IMR-90 (cell line): ENCODE results near the gene C14orf39. TPM values are rescaled to one million over a fixed set of nuclear protein-coding genes. Genes with fewer than 3 reads are reported as not detected.
"Not testable (repeated sequence)": the region's sequence is repeated elsewhere in the genome, so short reads cannot be mapped to it uniquely, and the experiment has no call there.

Experiments used
- ATAC-seq: fragments of 200-7000 bp; cut with Tn5 transposase; 2 replicates; pipeline ENCODE4 v1.9.1; 2020; ENCODE audit warnings: low read depth, mild to moderate bottlenecking, moderate library complexity
- BruUV-seq: library from RNA; stranded (reverse); fragments of 400-500 nt; replicated peaks from 2 replicates; lab custom pipeline; 2021; lab: Mats Ljungman, UMichigan
- CTCF ChIA-PET: fragments of 300-600 bp; formaldehyde crosslinking; extraction: SDS; loops from one replicate; lab custom pipeline; 2021; ENCODE audit warnings: antibody characterized with exemption; lab: Yijun Ruan, JAX
- POLR2A ChIA-PET: fragments of 300-600 bp; sonication (Branson Sonifier 250); formaldehyde crosslinking; loops from one replicate; lab custom pipeline; 2022; ENCODE audit warnings: antibody characterized with exemption; ENCODE audit not compliant: unreplicated experiment; lab: Charles Lee
- DNase-seq: peaks from one replicate; pipeline ENCODE4 v3.0.0; 2013
- H2AFZ ChIP-seq: replicated peaks from 2 replicates; pipeline ENCODE3; 2013; ENCODE audit warnings: low read length, mild to moderate bottlenecking; ENCODE audit not compliant: poor library complexity
- H2AK5ac ChIP-seq: 2 replicates; pipeline ENCODE4 v1.6.1; 2013; ENCODE audit warnings: low read depth, low read length, inconsistent platforms
- H2AK9ac ChIP-seq: replicated peaks from 2 replicates; pipeline ENCODE3; 2013; ENCODE audit warnings: mild to moderate bottlenecking, low read depth, low read length, moderate library complexity; ENCODE audit not compliant: poor library complexity
- H2BK120ac ChIP-seq: 2 replicates; pipeline ENCODE4 v1.6.1; 2013; ENCODE audit warnings: low read depth, low read length, inconsistent platforms
- H2BK15ac ChIP-seq: 3 replicates; pipeline ENCODE4 v1.6.1; 2013; ENCODE audit warnings: low read depth, low read length, inconsistent platforms
- H2BK20ac ChIP-seq: 2 replicates; pipeline ENCODE4 v1.6.1; 2013; ENCODE audit warnings: low read depth, mild to moderate bottlenecking, inconsistent platforms, low read length, moderate library complexity
- H2BK5ac ChIP-seq: 2 replicates; pipeline ENCODE4 v1.6.1; 2013; ENCODE audit warnings: mild to moderate bottlenecking, low read depth, low read length, inconsistent platforms; ENCODE audit not compliant: poor library complexity, severe bottlenecking
- H3K14ac ChIP-seq: replicated peaks from 2 replicates; pipeline ENCODE4 v1.6.1; 2013; ENCODE audit warnings: low read depth, low read length, inconsistent platforms
- H3K18ac ChIP-seq: 2 replicates; pipeline ENCODE4 v1.6.1; 2013; ENCODE audit warnings: low read depth, low read length, control low read depth
- H3K23ac ChIP-seq: 2 replicates; pipeline ENCODE4 v1.6.1; 2013; ENCODE audit warnings: low read depth, low read length, inconsistent platforms
- H3K27ac ChIP-seq: 2 replicates; pipeline ENCODE4 v1.5.1; 2013; ENCODE audit warnings: mild to moderate bottlenecking, control low read depth, low read length; ENCODE audit not compliant: insufficient read depth
- H3K27me3 ChIP-seq: 2 replicates; pipeline ENCODE4 v1.6.1; 2013; ENCODE audit warnings: low read length; ENCODE audit not compliant: control insufficient read depth, insufficient read depth
- H3K36me3 ChIP-seq: 2 replicates; pipeline ENCODE4 v1.6.1; 2013; ENCODE audit warnings: low read length, mixed read lengths; ENCODE audit not compliant: control insufficient read depth, insufficient read depth
- H3K4ac ChIP-seq: 2 replicates; pipeline ENCODE4 v1.6.1; 2013; ENCODE audit warnings: low read depth, low read length, inconsistent platforms
- H3K4me1 ChIP-seq: 2 replicates; pipeline ENCODE4 v1.6.1; 2013; ENCODE audit warnings: low read length, mixed read lengths; ENCODE audit not compliant: control insufficient read depth, insufficient read depth
- H3K4me2 ChIP-seq: 2 replicates; pipeline ENCODE4 v1.6.1; 2013; ENCODE audit warnings: low read depth, mild to moderate bottlenecking, control low read depth, low read length, moderate library complexity
- H3K4me3 ChIP-seq: 2 replicates; pipeline ENCODE4 v1.5.1; 2013; ENCODE audit warnings: low read depth, mild to moderate bottlenecking, control low read depth, low read length, moderate library complexity; ENCODE audit not compliant: insufficient read depth
- H3K56ac ChIP-seq: 2 replicates; pipeline ENCODE4 v1.6.1; 2013; ENCODE audit warnings: low read length, inconsistent platforms; ENCODE audit not compliant: insufficient read depth; ENCODE audit errors: extremely low read depth
- H3K79me1 ChIP-seq, 2 experiments: 2 replicates each; pipeline ENCODE4 v1.6.1; 2013; ENCODE audit warnings: low read length in 2 of 2, inconsistent platforms in 1 of 2, low read depth in 1 of 2
- H3K9ac ChIP-seq: 2 replicates; pipeline ENCODE4 v1.6.1; 2013; ENCODE audit warnings: low read depth, low read length, control low read depth
- H3K9me1 ChIP-seq: 2 replicates; pipeline ENCODE4 v1.6.1; 2013; ENCODE audit warnings: low read length, inconsistent platforms; ENCODE audit not compliant: insufficient read depth
- H3K9me3 ChIP-seq: 2 replicates; pipeline ENCODE4 v1.6.1; 2013; ENCODE audit warnings: low read length; ENCODE audit not compliant: control insufficient read depth, insufficient read depth
- H4K20me1 ChIP-seq: 2 replicates; pipeline ENCODE4 v1.6.1; 2013; ENCODE audit warnings: low read length, inconsistent platforms; ENCODE audit not compliant: insufficient read depth
- H4K5ac ChIP-seq: 2 replicates; pipeline ENCODE4 v1.6.1; 2013; ENCODE audit warnings: mild to moderate bottlenecking, low read depth, low read length, control low read depth
- H4K8ac ChIP-seq, 2 experiments: 2 replicates each; pipeline ENCODE4 v1.6.1; 2013; ENCODE audit warnings: low read depth in 2 of 2, low read length in 2 of 2, control low read depth in 1 of 2, inconsistent platforms in 1 of 2
- H4K91ac ChIP-seq: 2 replicates; pipeline ENCODE4 v1.6.1; 2013; ENCODE audit warnings: low read depth, low read length, inconsistent platforms; ENCODE audit not compliant: insufficient read depth
- BHLHE40 ChIP-seq: fragments of 150-350 bp; IDR thresholded peaks from 2 replicates; pipeline ENCODE4 v1.6.1; 2016; ENCODE audit warnings: mild to moderate bottlenecking, low read depth, low read length
- CHD1 ChIP-seq: IDR thresholded peaks from 2 replicates; pipeline ENCODE4 v1.6.1; 2012; ENCODE audit warnings: low read depth, low read length, improper control_type of control experiment
- FOS ChIP-seq: fragments of 150-350 bp; IDR thresholded peaks from 2 replicates; pipeline ENCODE4 v1.6.1; 2016; ENCODE audit warnings: low read depth, low read length
- MAFK ChIP-seq: IDR thresholded peaks from 2 replicates; pipeline ENCODE4 v1.6.1; 2012; ENCODE audit warnings: low read depth, low read length, improper control_type of control experiment
- MXI1 ChIP-seq: IDR thresholded peaks from 2 replicates; pipeline ENCODE4 v1.6.1; 2012; ENCODE audit warnings: low read depth, mild to moderate bottlenecking, low read length, moderate library complexity, borderline replicate concordance
- POLR2A ChIP-seq: IDR thresholded peaks from 2 replicates; pipeline ENCODE4 v1.6.1; 2012; ENCODE audit warnings: mild to moderate bottlenecking, low read depth, low read length
- RAD21 ChIP-seq: IDR thresholded peaks from 2 replicates; pipeline ENCODE4 v1.6.1; 2012; ENCODE audit warnings: low read length, improper control_type of control experiment
- RCOR1 ChIP-seq: IDR thresholded peaks from 2 replicates; pipeline ENCODE4 v1.6.1; 2012; ENCODE audit warnings: mild to moderate bottlenecking, low read length, improper control_type of control experiment; ENCODE audit not compliant: insufficient replicate concordance
- USF2 ChIP-seq: fragments of 150-350 bp; IDR thresholded peaks from 2 replicates; pipeline ENCODE4 v1.6.1; 2017; ENCODE audit warnings: mild to moderate bottlenecking, antibody characterized with exemption, low read length, low read depth
- WGBS, 2 experiments: methylation state at CpG; one replicate each; pipeline versions ENCODE4 v1.1.5 to v1.1.7; 2013; ENCODE audit warnings: missing lambda C conversion rate in 2 of 2; ENCODE audit not compliant: insufficient read length in 1 of 2; ENCODE audit errors: extremely low coverage in 2 of 2; 5-methylcytosine and 5-hydroxymethylcytosine counted together
- dilution Hi-C: fragments of 300-500 bp; cut with HindIII; formaldehyde crosslinking; loops from one replicate; pipeline ENCODE4 v1.14.3; 2018; ENCODE audit warnings: low sequenced_read_pairs; ENCODE audit not compliant: unreplicated experiment
- in situ Hi-C: fragments of 300-500 bp; cut with MboI; formaldehyde crosslinking; loops from 3 replicates; pipeline ENCODE4 v1.14.3; 2019; ENCODE audit warnings: low sequenced_read_pairs, inconsistent platforms, mixed read lengths
- intact Hi-C: fragments of 100-400 bp; cut with micrococcal nuclease; formaldehyde crosslinking; loops from 2 replicates; pipeline ENCODE4 v1.10.0; 2022
- polyA plus RNA-seq, 3 experiments: library from polyadenylated mRNA; depleted of rRNA; stranded (reverse); fragments of >200 nt; gene quantifications; 2 replicates each; pipeline ENCODE4 v1.2.3, GENCODE V29; 2012; ENCODE audit warnings: low replicate concordance in 1 of 3
- total RNA-seq: library from RNA; depleted of rRNA; stranded (reverse); fragments of >200 nt; gene quantifications from 2 replicates; pipeline ENCODE4 v1.2.3, GENCODE V29; 2012
- TF ChIP-seq, protein P1 (sequence below): fragments of 150-350 bp; IDR thresholded peaks from 2 replicates; pipeline ENCODE4 v1.6.1; 2016; ENCODE audit warnings: low read depth, mild to moderate bottlenecking, low read length, moderate library complexity, borderline replicate concordance

C14orf39 gene
- total and polyA plus RNA-seq, 2 of the 4 experiments (the other 2 are of a cell fraction): 0.36 to 0.38 TPM

GRCh38 chr14:60482743-60483142, 3.1 kb downstream of the C14orf39 start:
- Histone ChIP-seq H4K20me1 (no peaks in the 10 kb centered on the region), H3K4ac (no peak overlapping the region), H4K8ac (no peak overlapping the region), H3K27ac (no peak overlapping the region), H2AFZ (no peak overlapping the region), H2BK5ac (no peak overlapping the region), H4K91ac (no peak overlapping the region), H3K4me3 (no peak overlapping the region), H2BK20ac (no peak overlapping the region), H3K9me3 (no peaks in the 10 kb centered on the region), H2AK5ac (no peak overlapping the region), H2BK120ac (no peak overlapping the region), H3K27me3 (peaks cover 9% of the 10 kb centered on the region), H3K4me1 (no peaks in the 10 kb centered on the region), H3K14ac (no peak overlapping the region), H3K36me3 (no peaks in the 10 kb centered on the region), H2AK9ac (no peak overlapping the region), H3K79me1 (no peaks in the 10 kb centered on the region; a peak in 1 of 4 replicates), H3K56ac (no peak overlapping the region), H2BK15ac (no peak overlapping the region), H4K5ac (no peak overlapping the region), H3K9me1 (no peaks in the 10 kb centered on the region), H3K9ac (no peak overlapping the region), H3K18ac (no peak overlapping the region), H3K4me2 (no peak overlapping the region), H3K23ac (no peak overlapping the region)
- no TSS peak for BruUV-seq
- no CpG with 5 or more reads among the region's 1 CpG for WGBS, 2 experiments
- ATAC-seq: no peak
- dilution Hi-C loops (no loop called here), in situ Hi-C loops (no loop called here), intact Hi-C loops (no loop called here)
- POLR2A ChIA-PET: no interaction called here
- CTCF ChIA-PET: no interaction called here
- no peak for TF ChIP-seq MAFK
- TF ChIP-seq USF2: no peak
- TF ChIP-seq, protein P1, sequence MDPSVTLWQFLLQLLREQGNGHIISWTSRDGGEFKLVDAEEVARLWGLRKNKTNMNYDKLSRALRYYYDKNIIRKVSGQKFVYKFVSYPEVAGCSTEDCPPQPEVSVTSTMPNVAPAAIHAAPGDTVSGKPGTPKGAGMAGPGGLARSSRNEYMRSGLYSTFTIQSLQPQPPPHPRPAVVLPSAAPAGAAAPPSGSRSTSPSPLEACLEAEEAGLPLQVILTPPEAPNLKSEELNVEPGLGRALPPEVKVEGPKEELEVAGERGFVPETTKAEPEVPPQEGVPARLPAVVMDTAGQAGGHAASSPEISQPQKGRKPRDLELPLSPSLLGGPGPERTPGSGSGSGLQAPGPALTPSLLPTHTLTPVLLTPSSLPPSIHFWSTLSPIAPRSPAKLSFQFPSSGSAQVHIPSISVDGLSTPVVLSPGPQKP: no peak
- TF ChIP-seq RCOR1: no peak
- TF ChIP-seq BHLHE40: no peak
- no peak for TF ChIP-seq POLR2A
- no peak for TF ChIP-seq RAD21
- no peak for TF ChIP-seq MXI1
- no peak for TF ChIP-seq FOS
- TF ChIP-seq CHD1: no peak
- DNase-seq: peak; percentile 44

DNA sequence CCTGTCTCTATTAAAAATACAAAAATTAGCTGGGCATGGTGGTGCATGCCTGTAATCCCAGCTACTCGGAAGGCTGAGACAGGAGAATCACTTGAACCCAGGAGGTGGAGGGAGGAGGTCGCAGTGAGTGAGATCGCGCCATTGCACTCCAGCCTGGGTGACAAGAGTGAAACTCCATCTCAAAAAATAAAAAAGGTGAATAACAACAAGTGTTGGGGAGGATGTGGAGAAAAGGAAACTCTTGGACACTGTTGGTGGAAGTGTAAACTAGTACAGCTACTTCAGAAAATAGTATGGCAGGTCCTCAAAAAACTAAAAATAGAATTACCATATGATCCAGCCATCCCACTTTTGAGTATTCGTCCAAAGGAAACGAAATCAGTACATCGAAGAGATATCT, 5.6 kb downstream of the C14orf39 start:
- intact Hi-C loops, H3K27ac ChIP-seq, H2AK9ac ChIP-seq, in situ Hi-C loops, H4K8ac ChIP-seq, H3K36me3 ChIP-seq, H2BK15ac ChIP-seq, H2BK120ac ChIP-seq, H4K20me1 ChIP-seq, H3K4me3 ChIP-seq, H2BK20ac ChIP-seq, H3K79me1 ChIP-seq, H3K4me1 ChIP-seq, ATAC-seq, H3K18ac ChIP-seq, H4K91ac ChIP-seq, H3K9ac ChIP-seq, H2AK5ac ChIP-seq, H2BK5ac ChIP-seq, DNase-seq, POLR2A ChIA-PET, H3K9me1 ChIP-seq, H3K9me3 ChIP-seq, CTCF ChIA-PET, dilution Hi-C loops, H3K56ac ChIP-seq, H4K5ac ChIP-seq, H3K14ac ChIP-seq, BruUV-seq, H3K27me3 ChIP-seq, H3K4ac ChIP-seq, H2AFZ ChIP-seq, H3K23ac ChIP-seq, H3K4me2 ChIP-seq: not testable (repeated sequence)
- WGBS, 2 experiments: no CpG with 5 or more reads among the region's 7 CpGs
